ENCODE data around the gene EGR2. TPM values are rescaled to one million over a fixed set of nuclear protein-coding genes. Genes with fewer than 3 reads are reported as not detected.

EGR2 gene
- total RNA-seq, 1 donor from 2014 or later: 6.5 TPM

- Histone ChIP-seq H3K79me2 (ENCODE audit: low read depth) (no peaks in the 10 kb centered on the region), H3K9me3 (ENCODE audit: low read depth) (no peaks in the 10 kb centered on the region), H3K4me2 (peak overlapping the region; percentile 88), H3K9ac (no peak overlapping the region), H3K27ac (no peak overlapping the region), H3K4me1 (peaks cover 22% of the 10 kb centered on the region), H4K20me1 (ENCODE audit: low read depth) (peaks cover 38% of the 10 kb centered on the region), H2AFZ (replicated peaks) (peak overlapping the region; percentile 38), H3K36me3 (no peaks in the 10 kb centered on the region), H3K27me3 (peaks cover 90% of the 10 kb centered on the region), H3K4me3 (peak overlapping the region; percentile 87), H3F3A (ENCODE audit: low read depth) (peaks cover 15% of the 10 kb centered on the region)
- H3K27me3 Mint-ChIP-seq (ENCODE audit: insufficient read depth, low read depth): peaks cover 48% of the 10 kb centered on the region
- H3K9me3 Mint-ChIP-seq: peaks cover 5% of the 10 kb centered on the region
- H3K4me3 Mint-ChIP-seq: peak overlapping the region; percentile 95
- TF ChIP-seq EZH2phosphoT487 (IDR thresholded peaks at IDR 0.05): peak; percentile 91
- TF ChIP-seq EZH2 (IDR thresholded peaks at IDR 0.05): peak; percentile 99
- no peak for TF ChIP-seq CTCF (IDR thresholded peaks at IDR 0.05)
- peaks cover 29% of the 10 kb centered on the region for H3K4me1 Mint-ChIP-seq
- peak; percentile 50 for DNase-seq (ENCODE audit: low spot score)
- peaks cover 6% of the 10 kb centered on the region for H3K36me3 Mint-ChIP-seq
- H3K27ac Mint-ChIP-seq: peak overlapping the region; percentile 78
These were observed 638 bp downstream of the EGR2 start for GRCh38 chr10:62815381-62816075.

- peak overlapping the region; percentile 88 for H3K4me2 ChIP-seq
- no peaks in the 10 kb centered on the region for H3K9me3 ChIP-seq (ENCODE audit: low read depth)
- peaks cover 15% of the 10 kb centered on the region for H3F3A ChIP-seq (ENCODE audit: low read depth)
- H2AFZ ChIP-seq (replicated peaks): peak overlapping the region; percentile 38
- Mint-ChIP-seq H3K27me3 (ENCODE audit: insufficient read depth, low read depth) (peaks cover 43% of the 10 kb centered on the region), H3K4me1 (peaks cover 29% of the 10 kb centered on the region), H3K27ac (no peak overlapping the region), H3K4me3 (peak overlapping the region; percentile 95), H3K9me3 (peaks cover 5% of the 10 kb centered on the region), H3K36me3 (peaks cover 6% of the 10 kb centered on the region)
- peak overlapping the region; percentile 87 for H3K4me3 ChIP-seq
- H3K36me3 ChIP-seq: no peaks in the 10 kb centered on the region
- DNase-seq (ENCODE audit: low spot score): peak; percentile 48
- H3K4me1 ChIP-seq: peaks cover 22% of the 10 kb centered on the region
- no peak overlapping the region for H3K27ac ChIP-seq
- no peak overlapping the region for H3K9ac ChIP-seq
- H3K27me3 ChIP-seq: peaks cover 84% of the 10 kb centered on the region
- H4K20me1 ChIP-seq (ENCODE audit: low read depth): peaks cover 41% of the 10 kb centered on the region
- no peaks in the 10 kb centered on the region for H3K79me2 ChIP-seq (ENCODE audit: low read depth)
- TF ChIP-seq EZH2phosphoT487 (IDR thresholded peaks at IDR 0.05) (no peak), EZH2 (IDR thresholded peaks at IDR 0.05) (no peak), CTCF (IDR thresholded peaks at IDR 0.05) (no peak)
These were observed 1.3 kb downstream of the EGR2 start for GRCh38 chr10:62814756-62815380.

- Histone ChIP-seq H3K4me3 (no peak overlapping the region), H3K79me2 (ENCODE audit: low read depth) (peaks cover 8% of the 10 kb centered on the region), H3K9me3 (ENCODE audit: low read depth) (no peaks in the 10 kb centered on the region), H3K4me2 (no peak overlapping the region), H3F3A (ENCODE audit: low read depth) (peaks cover 15% of the 10 kb centered on the region), H3K27me3 (peaks cover 75% of the 10 kb centered on the region), H3K9ac (no peak overlapping the region), H2AFZ (replicated peaks) (no peak overlapping the region), H3K27ac (no peak overlapping the region), H4K20me1 (ENCODE audit: low read depth) (peaks cover 50% of the 10 kb centered on the region), H3K36me3 (no peaks in the 10 kb centered on the region), H3K4me1 (peaks cover 18% of the 10 kb centered on the region)
- DNase-seq (ENCODE audit: low spot score): no peak
- peaks cover 35% of the 10 kb centered on the region for H3K27me3 Mint-ChIP-seq (ENCODE audit: insufficient read depth, low read depth)
- H3K4me1 Mint-ChIP-seq: peaks cover 27% of the 10 kb centered on the region
- peaks cover 5% of the 10 kb centered on the region for H3K9me3 Mint-ChIP-seq
- H3K36me3 Mint-ChIP-seq: peaks cover 6% of the 10 kb centered on the region
- peak overlapping the region; percentile 95 for H3K4me3 Mint-ChIP-seq
- TF ChIP-seq EZH2 (IDR thresholded peaks at IDR 0.05) (no peak), CTCF (IDR thresholded peaks at IDR 0.05) (no peak), EZH2phosphoT487 (IDR thresholded peaks at IDR 0.05) (no peak)
- no peak overlapping the region for H3K27ac Mint-ChIP-seq
These were observed 2.2 kb downstream of the EGR2 start for GRCh38 chr10:62813981-62814380.
